RWPE1 (cell line): Measurements from ENCODE around the gene SND1.
A peak's percentile ranks its signal among the peaks of the same experiment; 100 is the strongest.
"Not testable (repeated sequence)": the region's sequence is repeated elsewhere in the genome, so short reads cannot be mapped to it uniquely, and the experiment has no call there.

Source experiments
- CTCF ChIA-PET: fragments of 350-600 bp; sonication (Branson Sonifier 250); formaldehyde crosslinking; extraction: SDS; loops from one replicate; lab custom pipeline; 2021; lab: Yijun Ruan, JAX
- POLR2A ChIA-PET: fragments of 400-600 bp; formaldehyde crosslinking; extraction: SDS; loops from one replicate; lab custom pipeline; 2020; ENCODE audit warnings: antibody characterized with exemption; ENCODE audit not compliant: low non-redundant PET; lab: Yijun Ruan, JAX
- DNase-seq: peaks from one replicate; pipeline ENCODE4 v3.0.0; 2012; ENCODE audit warnings: low spot score
- H3K27ac ChIP-seq: fragments of 450-650 bp; 2 replicates; pipeline ENCODE4 v1.5.1; 2017
- CTCF ChIP-seq: fragments of 450-650 bp; conservative IDR thresholded peaks from 2 replicates; pipeline ENCODE4 v1.5.1; 2017; ENCODE audit warnings: low read depth, mild to moderate bottlenecking

Gene SND1

GRCh38 chr7:127901895-127902703 is 250.1 kb downstream of the SND1 start:
- no peak for DNase-seq
- ChIA-PET CTCF (interaction anchor here (0.6 kb wide), 1 partner anchor 353 kb away, joined by 9 read pairs; no protein-coding TSS in a partner anchor), POLR2A (no interaction called here)
- no peak for TF ChIP-seq CTCF
- H3K27ac ChIP-seq: no peak overlapping the region

GRCh38 chr7:127902753-127903152 is 250.8 kb downstream of the SND1 start:
- DNase-seq, POLR2A ChIA-PET, H3K27ac ChIP-seq: not testable (repeated sequence)
- CTCF ChIA-PET: interaction anchor here (0.6 to 0.7 kb wide), 2 partner anchors 354 to 448 kb away, joined by 3 to 9 read pairs; no protein-coding TSS in a partner anchor

- DNase-seq: no peak
- TF ChIP-seq CTCF: no peak
- ChIA-PET POLR2A (no interaction called here), CTCF (no interaction called here)
- no peak overlapping the region for H3K27ac ChIP-seq
These were observed 252.1 kb downstream of the SND1 start for GRCh38 chr7:127903892-127904669.

GRCh38 chr7:127904670-127904985 is 252.6 kb downstream of the SND1 start:
- no peak for TF ChIP-seq CTCF
- POLR2A ChIA-PET: no interaction called here
- CTCF ChIA-PET: no interaction called here
- no peak for DNase-seq
- no peak overlapping the region for H3K27ac ChIP-seq

GRCh38 chr7:127905021-127905420 is 253.0 kb downstream of the SND1 start:
- POLR2A ChIA-PET: no interaction called here
- DNase-seq: no peak
- CTCF ChIA-PET: no interaction called here
- H3K27ac ChIP-seq: no peak overlapping the region
- no peak for TF ChIP-seq CTCF

- no peak for TF ChIP-seq CTCF
- DNase-seq: peak; percentile 13
- POLR2A ChIA-PET: no interaction called here
- CTCF ChIA-PET: no interaction called here
- H3K27ac ChIP-seq: no peak overlapping the region
These were observed 253.7 kb downstream of the SND1 start for GRCh38 chr7:127905491-127906330.
